Stimulated activated memory B cell treated with anti-CD40 and anti-IgM and Interleukin-4, amounts not matched to agents 10 μg/mL and 1 μg/mL and 100 μg/mL, for 72 hours (primary cell): ENCODE measurements around the gene ZPBP.

Experiments used
- ATAC-seq: fragments of 150-1000 bp; cut with Tn5 transposase; 2 replicates; pipeline ENCODE4 v1.10.0; 2021
- H3K27ac Mint-ChIP-seq: one replicate; pipeline ENCODE4 v1.8.0; 2022; ENCODE audit warnings: mild to moderate bottlenecking, mixed read lengths
- H3K27me3 Mint-ChIP-seq: one replicate; pipeline ENCODE4 v1.8.0; 2022; ENCODE audit warnings: mixed read lengths
- H3K36me3 Mint-ChIP-seq: one replicate; pipeline ENCODE4 v1.8.0; 2022; ENCODE audit warnings: mixed read lengths
- H3K4me1 Mint-ChIP-seq: one replicate; pipeline ENCODE4 v1.8.0; 2022; ENCODE audit warnings: mixed read lengths
- H3K4me3 Mint-ChIP-seq: one replicate; pipeline ENCODE4 v1.8.0; 2022; ENCODE audit warnings: mild to moderate bottlenecking, moderate library complexity, mixed read lengths
- H3K9me3 Mint-ChIP-seq: one replicate; pipeline ENCODE4 v1.8.0; 2022; ENCODE audit warnings: mixed read lengths

Gene ZPBP

GRCh38 chr7:49937608-49938007 is 155.4 kb downstream of the ZPBP start:
- Mint-ChIP-seq H3K9me3 (peaks cover 11% of the 10 kb centered on the region), H3K4me3 (no peak overlapping the region), H3K27ac (no peak overlapping the region), H3K4me1 (no peaks in the 10 kb centered on the region), H3K27me3 (no peaks in the 10 kb centered on the region), H3K36me3 (no peaks in the 10 kb centered on the region)
- ATAC-seq: no peak

DNA sequence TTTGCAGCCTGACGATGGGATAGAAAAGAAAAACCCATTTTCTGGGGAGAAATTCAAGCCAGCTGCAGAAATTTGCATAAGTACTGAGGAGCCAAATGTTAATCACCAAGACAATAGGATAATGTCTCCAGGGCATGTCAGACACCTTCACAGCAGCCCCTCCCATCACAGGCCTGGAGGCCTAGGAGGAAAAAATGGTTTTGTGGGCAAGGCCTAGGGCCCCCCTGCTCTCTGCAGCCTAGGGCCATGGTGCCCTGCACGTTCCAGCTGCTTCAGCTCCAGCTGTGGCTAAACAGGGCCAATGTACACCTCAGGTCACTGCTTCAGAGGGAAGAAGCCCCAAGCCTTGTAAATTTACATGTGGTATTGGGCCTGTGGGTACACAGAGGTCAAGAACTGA is 161.4 kb downstream of the ZPBP start:
- H3K27ac Mint-ChIP-seq: no peak overlapping the region
- ATAC-seq: no peak
- H3K36me3 Mint-ChIP-seq: no peaks in the 10 kb centered on the region
- H3K27me3 Mint-ChIP-seq: no peaks in the 10 kb centered on the region
- no peaks in the 10 kb centered on the region for H3K4me1 Mint-ChIP-seq
- H3K4me3 Mint-ChIP-seq: no peak overlapping the region
- peaks cover 14% of the 10 kb centered on the region for H3K9me3 Mint-ChIP-seq

DNA sequence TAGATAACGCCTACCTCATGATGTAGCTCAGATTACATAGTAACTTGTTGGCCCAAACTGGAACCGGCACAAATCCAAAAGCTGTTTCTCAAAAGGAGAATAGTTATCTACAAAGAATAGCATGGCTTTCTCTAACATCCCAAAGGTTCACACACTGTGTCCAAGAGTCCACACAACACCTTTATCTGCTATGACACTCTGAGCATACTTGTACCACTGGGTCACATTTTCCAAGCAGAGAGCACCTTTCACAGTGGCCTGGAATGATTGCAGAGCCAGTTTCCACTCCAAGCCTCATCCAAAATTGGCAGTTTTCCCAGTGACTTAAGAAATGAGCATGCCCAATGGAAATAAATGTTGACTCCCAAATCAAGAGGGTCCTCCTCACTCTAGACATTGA is 164.3 kb downstream of the ZPBP start:
- Mint-ChIP-seq H3K27ac (no peak overlapping the region), H3K4me3 (no peak overlapping the region), H3K9me3 (peaks cover 14% of the 10 kb centered on the region), H3K4me1 (no peaks in the 10 kb centered on the region), H3K27me3 (no peaks in the 10 kb centered on the region), H3K36me3 (no peaks in the 10 kb centered on the region)
- ATAC-seq: no peak

GRCh38 chr7:49927631-49928030 is 165.4 kb downstream of the ZPBP start:
- Mint-ChIP-seq H3K27me3 (no peaks in the 10 kb centered on the region), H3K27ac (no peak overlapping the region), H3K4me1 (no peaks in the 10 kb centered on the region), H3K4me3 (no peak overlapping the region), H3K9me3 (peaks cover 11% of the 10 kb centered on the region), H3K36me3 (no peaks in the 10 kb centered on the region)
- no peak for ATAC-seq

DNA sequence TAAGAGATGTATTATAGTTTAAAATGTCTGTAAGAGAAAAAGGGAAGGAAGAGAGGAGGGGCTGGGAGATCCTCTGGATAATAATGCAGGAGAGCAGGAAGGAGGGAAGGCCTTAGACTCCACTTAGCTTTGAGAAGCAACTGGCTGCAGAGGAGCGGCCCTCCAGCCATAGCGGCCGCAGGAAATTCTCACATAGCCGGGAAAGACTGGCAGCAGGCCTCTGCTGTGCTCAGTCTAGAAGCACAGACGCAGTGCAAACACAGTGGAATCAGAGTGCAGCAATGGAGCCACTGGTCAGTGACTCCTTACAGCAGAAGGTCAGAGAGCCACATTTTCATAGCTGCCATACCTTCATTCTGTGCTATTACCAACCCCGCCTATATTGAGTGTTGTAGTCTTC is 166.3 kb downstream of the ZPBP start:
- Mint-ChIP-seq H3K4me1 (no peaks in the 10 kb centered on the region), H3K27me3 (no peaks in the 10 kb centered on the region), H3K36me3 (no peaks in the 10 kb centered on the region), H3K4me3 (no peak overlapping the region), H3K9me3 (peaks cover 9% of the 10 kb centered on the region), H3K27ac (no peak overlapping the region)
- ATAC-seq: no peak

GRCh38 chr7:49911909-49912308 is 181.1 kb downstream of the ZPBP start:
- Mint-ChIP-seq H3K4me1 (no peaks in the 10 kb centered on the region), H3K27ac (no peak overlapping the region), H3K27me3 (no peaks in the 10 kb centered on the region), H3K36me3 (no peaks in the 10 kb centered on the region), H3K4me3 (no peak overlapping the region), H3K9me3 (peaks cover 3% of the 10 kb centered on the region)
- ATAC-seq: no peak

GRCh38 chr7:49894543-49894942 is 198.5 kb downstream of the ZPBP start:
- Mint-ChIP-seq H3K36me3 (no peaks in the 10 kb centered on the region), H3K9me3 (peaks cover 4% of the 10 kb centered on the region), H3K4me3 (no peak overlapping the region), H3K4me1 (no peaks in the 10 kb centered on the region), H3K27me3 (no peaks in the 10 kb centered on the region), H3K27ac (no peak overlapping the region)
- no peak for ATAC-seq

DNA sequence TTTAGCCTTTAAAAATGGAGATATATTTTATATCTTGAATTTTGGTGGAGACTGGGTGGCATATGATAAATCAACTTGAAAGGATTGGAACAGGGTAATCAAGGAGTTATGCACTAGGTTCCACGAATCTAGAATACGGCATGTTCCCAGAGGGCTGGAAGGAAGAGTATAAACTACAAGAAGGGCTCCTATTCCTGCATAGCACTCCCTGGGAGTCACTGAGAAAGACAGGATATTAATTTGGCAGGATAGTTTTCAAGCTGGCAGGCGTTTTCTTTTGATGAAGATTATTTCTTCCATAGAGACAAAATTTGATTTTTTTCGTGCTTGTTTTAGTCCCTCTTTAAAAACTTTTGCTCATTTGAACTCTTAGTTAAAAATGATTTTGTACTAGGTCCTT is 199.9 kb downstream of the ZPBP start:
- Mint-ChIP-seq H3K36me3 (no peaks in the 10 kb centered on the region), H3K4me1 (no peaks in the 10 kb centered on the region), H3K9me3 (peaks cover 4% of the 10 kb centered on the region), H3K4me3 (no peak overlapping the region), H3K27ac (no peak overlapping the region), H3K27me3 (no peaks in the 10 kb centered on the region)
- ATAC-seq: no peak

GRCh38 chr7:49892481-49892880 is 200.6 kb downstream of the ZPBP start:
- peaks cover 4% of the 10 kb centered on the region for H3K9me3 Mint-ChIP-seq
- no peak for ATAC-seq
- no peak overlapping the region for H3K27ac Mint-ChIP-seq
- H3K36me3 Mint-ChIP-seq: no peaks in the 10 kb centered on the region
- H3K4me3 Mint-ChIP-seq: no peak overlapping the region
- H3K4me1 Mint-ChIP-seq: no peaks in the 10 kb centered on the region
- no peaks in the 10 kb centered on the region for H3K27me3 Mint-ChIP-seq
